ENCODE results near the gene IL11RA.

Gene IL11RA

GRCh38 chr9:34710023-34710422, 58.0 kb downstream of the IL11RA start, which contains the start of gene CCL21:
Gene CCL21 (minus strand): TSS chr9:34710136. CDS start chr9:34710066, 70 bp downstream.
- DNase-seq (ENCODE audit: extremely low spot score, insufficient read length, low read depth) (no peak), FAIRE-seq (no peak)
